ENCODE data around the gene UBE2C. TPM values are rescaled to one million over a fixed set of nuclear protein-coding genes. Genes with fewer than 3 reads are reported as not detected.

UBE2C gene
- total RNA-seq, 2 experiments from 2014 or later, result 0.52 to 0.64 TPM

GRCh38 chr20:45818239-45818638, 5.8 kb downstream of the UBE2C start:
- peaks cover 0 to 6% of the 10 kb centered on the region in 2 experiments for H3K9me3 ChIP-seq (ENCODE audit: control insufficient read depth in 1 of 2, insufficient read depth in 1 of 2, low read length in 2 of 2)
- H3K4me1 Mint-ChIP-seq (ENCODE audit: low read depth), result no peaks in the 10 kb centered on the region
- H3K4me3 Mint-ChIP-seq, result no peak overlapping the region
- ATAC-seq (ENCODE audit: poor library complexity), result no peak
- CTCF ChIA-PET, result interaction anchor here (0.7 kb wide), 1 partner anchor 11 kb away, joined by 3 read pairs; no protein-coding TSS in a partner anchor
- intact Hi-C loops (cut with DNase I, micrococcal nuclease), result no loop called here
- H3K4me1 ChIP-seq (ENCODE audit: insufficient read depth, low read length), result peaks cover 8% of the 10 kb centered on the region
- no peak for TF ChIP-seq CTCF (IDR thresholded peaks at IDR 0.05)
- H3K27me3 ChIP-seq (ENCODE audit: control insufficient read depth in 1 of 2, insufficient read depth in 2 of 2, low read length in 2 of 2), result peaks cover 7 to 9% of the 10 kb centered on the region in 2 experiments
- no peaks in the 10 kb centered on the region for H3K36me3 ChIP-seq (ENCODE audit: insufficient read depth, low read length)
- H3K36me3 Mint-ChIP-seq (ENCODE audit: low read depth), result no peaks in the 10 kb centered on the region
- no peak for DNase-seq
- H3K27ac Mint-ChIP-seq, result no peak overlapping the region
- H3K4me3 ChIP-seq (ENCODE audit: low read length), result no peak overlapping the region
- POLR2A ChIA-PET, result no interaction called here
- H3K9me3 Mint-ChIP-seq, result no peaks in the 10 kb centered on the region
- H3K27me3 Mint-ChIP-seq, result peaks cover 30% of the 10 kb centered on the region
- no peak overlapping the region for H3K27ac ChIP-seq (ENCODE audit: low read depth in 1 of 2, low read length in 2 of 2)

- Mint-ChIP-seq H3K4me3 (no peak overlapping the region), H3K4me1 (ENCODE audit: low read depth) (peaks cover 9% of the 10 kb centered on the region), H3K36me3 (ENCODE audit: low read depth) (no peaks in the 10 kb centered on the region), H3K27me3 (peaks cover 42% of the 10 kb centered on the region), H3K9me3 (no peaks in the 10 kb centered on the region), H3K27ac (no peak overlapping the region)
- no peak for ATAC-seq (ENCODE audit: poor library complexity)
- H3K27ac ChIP-seq (ENCODE audit: low read depth in 1 of 2, low read length in 2 of 2), result no peak overlapping the region
- H3K27me3 ChIP-seq (ENCODE audit: control insufficient read depth in 1 of 2, insufficient read depth in 2 of 2, low read length in 2 of 2), result peaks cover 11 to 16% of the 10 kb centered on the region in 2 experiments
- peaks cover 0 to 12% of the 10 kb centered on the region in 2 experiments for H3K9me3 ChIP-seq (ENCODE audit: control insufficient read depth in 1 of 2, insufficient read depth in 1 of 2, low read length in 2 of 2)
- H3K4me1 ChIP-seq (ENCODE audit: insufficient read depth, low read length), result peaks cover 17% of the 10 kb centered on the region
- POLR2A ChIA-PET, result no interaction called here
- no peak overlapping the region for H3K4me3 ChIP-seq (ENCODE audit: low read length)
- no peak for TF ChIP-seq CTCF (IDR thresholded peaks at IDR 0.05)
- CTCF ChIA-PET, result no interaction called here
- intact Hi-C loops (cut with DNase I, micrococcal nuclease), result no loop called here
- DNase-seq, result no peak
- H3K36me3 ChIP-seq (ENCODE audit: insufficient read depth, low read length), result no peaks in the 10 kb centered on the region
Observed at GRCh38 chr20:45819466-45819865, 7.0 kb downstream of the UBE2C start.

GRCh38 chr20:45821947-45822346, 9.5 kb downstream of the UBE2C start:
- Histone ChIP-seq H3K4me3 (ENCODE audit: low read length) (no peak overlapping the region), H3K9me3 (ENCODE audit: control insufficient read depth in 1 of 2, insufficient read depth in 1 of 2, low read length in 2 of 2) (peaks cover 0 to 12% of the 10 kb centered on the region in 2 experiments), H3K27ac (ENCODE audit: low read depth in 1 of 2, low read length in 2 of 2) (no peak overlapping the region), H3K27me3 (ENCODE audit: control insufficient read depth in 1 of 2, insufficient read depth in 2 of 2, low read length in 2 of 2) (peaks cover 11 to 16% of the 10 kb centered on the region in 2 experiments), H3K36me3 (ENCODE audit: insufficient read depth, low read length) (no peaks in the 10 kb centered on the region), H3K4me1 (ENCODE audit: insufficient read depth, low read length) (peaks cover 17% of the 10 kb centered on the region)
- CTCF ChIA-PET, result no interaction called here
- peaks cover 10% of the 10 kb centered on the region for H3K4me1 Mint-ChIP-seq (ENCODE audit: low read depth)
- intact Hi-C loops (cut with DNase I, micrococcal nuclease), result no loop called here
- no peaks in the 10 kb centered on the region for H3K36me3 Mint-ChIP-seq (ENCODE audit: low read depth)
- ATAC-seq (ENCODE audit: poor library complexity), result no peak
- no peaks in the 10 kb centered on the region for H3K9me3 Mint-ChIP-seq
- H3K27ac Mint-ChIP-seq, result no peak overlapping the region
- H3K4me3 Mint-ChIP-seq, result no peak overlapping the region
- POLR2A ChIA-PET, result no interaction called here
- no peak for DNase-seq
- no peak for TF ChIP-seq CTCF (IDR thresholded peaks at IDR 0.05)
- H3K27me3 Mint-ChIP-seq, result peaks cover 48% of the 10 kb centered on the region
